Activated CD8-positive, alpha-beta memory T cell treated with anti-CD3 and anti-CD28 coated beads, Interleukin-2, amount 50 U/mL, for 1 hour (primary cell): Measurements from ENCODE around the gene TSPO.
A peak's percentile ranks its signal among the peaks of the same experiment; 100 is the strongest.
"Not testable (repeated sequence)": the region's sequence is repeated elsewhere in the genome, so short reads cannot be mapped to it uniquely, and the experiment has no call there.

Experiments
- DNase-seq: peaks from one replicate; pipeline ENCODE4 v3.0.0-alpha.2; 2020; ENCODE audit errors: extremely low read depth

TSPO gene

GRCh38 chr22:43131773-43132501 lies 19.4 kb upstream of the TSPO start:
- DNase-seq: no peak

GRCh38 chr22:43133401-43133800 lies 18.0 kb upstream of the TSPO start:
- DNase-seq: no peak

GRCh38 chr22:43134553-43134952 lies 16.8 kb upstream of the TSPO start:
- DNase-seq: no peak

GRCh38 chr22:43135565-43135964 lies 15.8 kb upstream of the TSPO start:
- DNase-seq: no peak

GRCh38 chr22:43136255-43136654 lies 15.1 kb upstream of the TSPO start:
- no peak for DNase-seq

GRCh38 chr22:43136801-43137200 lies 14.6 kb upstream of the TSPO start:
- no peak for DNase-seq

- DNase-seq: peak; percentile 27
Observed at GRCh38 chr22:43142880-43143562, 8.3 kb upstream of the TSPO start, which contains the start of gene MCAT. Gene MCAT, minus strand, starts transcription at chr22:43143398. Its CDS starts 50 bp downstream, at chr22:43143348.

- no peak for DNase-seq
Observed at GRCh38 chr22:43144949-43145348, 6.4 kb upstream of the TSPO start.

GRCh38 chr22:43145371-43145770 lies 6.0 kb upstream of the TSPO start:
- not testable (repeated sequence) for DNase-seq

- DNase-seq: not testable (repeated sequence)
Observed at GRCh38 chr22:43146332-43146731, 5.0 kb upstream of the TSPO start.

GRCh38 chr22:43147821-43148220 lies 3.5 kb upstream of the TSPO start:
- no peak for DNase-seq

- no peak for DNase-seq
Observed at GRCh38 chr22:43148581-43148980, 2.8 kb upstream of the TSPO start.

GRCh38 chr22:43150731-43151206 lies 590 bp upstream of the TSPO start:
- no peak for DNase-seq

GRCh38 chr22:43152003-43152356 lies 621 bp downstream of the TSPO start:
- no peak for DNase-seq

GRCh38 chr22:43152357-43153071 lies 1.2 kb downstream of the TSPO start:
- no peak for DNase-seq

- no peak for DNase-seq
Observed at GRCh38 chr22:43153899-43154298, 2.5 kb downstream of the TSPO start.

- no peak for DNase-seq
Observed at GRCh38 chr22:43154887-43155536, 3.7 kb downstream of the TSPO start.

GRCh38 chr22:43155789-43156188 lies 4.4 kb downstream of the TSPO start:
- DNase-seq: no peak

- DNase-seq: no peak
Observed at GRCh38 chr22:43156413-43156812, 5.1 kb downstream of the TSPO start.

- DNase-seq: no peak
Observed at GRCh38 chr22:43157874-43158546, 6.7 kb downstream of the TSPO start.

- no peak for DNase-seq
Observed at GRCh38 chr22:43158778-43159483, 7.6 kb downstream of the TSPO start.
